Measurements from ENCODE around the gene NIFK.

- no peak for TF ChIP-seq POLR2A (IDR thresholded peaks at IDR 0.05)
- TF ChIP-seq CTCF (IDR thresholded peaks at IDR 0.05): no peak
Observed at GRCh38 chr2:121677855-121678254, 58.8 kb downstream of the NIFK start.

All from Peyer's patch (tissue), 4 donors.